ENCODE data around the gene GZMM.

DNA sequence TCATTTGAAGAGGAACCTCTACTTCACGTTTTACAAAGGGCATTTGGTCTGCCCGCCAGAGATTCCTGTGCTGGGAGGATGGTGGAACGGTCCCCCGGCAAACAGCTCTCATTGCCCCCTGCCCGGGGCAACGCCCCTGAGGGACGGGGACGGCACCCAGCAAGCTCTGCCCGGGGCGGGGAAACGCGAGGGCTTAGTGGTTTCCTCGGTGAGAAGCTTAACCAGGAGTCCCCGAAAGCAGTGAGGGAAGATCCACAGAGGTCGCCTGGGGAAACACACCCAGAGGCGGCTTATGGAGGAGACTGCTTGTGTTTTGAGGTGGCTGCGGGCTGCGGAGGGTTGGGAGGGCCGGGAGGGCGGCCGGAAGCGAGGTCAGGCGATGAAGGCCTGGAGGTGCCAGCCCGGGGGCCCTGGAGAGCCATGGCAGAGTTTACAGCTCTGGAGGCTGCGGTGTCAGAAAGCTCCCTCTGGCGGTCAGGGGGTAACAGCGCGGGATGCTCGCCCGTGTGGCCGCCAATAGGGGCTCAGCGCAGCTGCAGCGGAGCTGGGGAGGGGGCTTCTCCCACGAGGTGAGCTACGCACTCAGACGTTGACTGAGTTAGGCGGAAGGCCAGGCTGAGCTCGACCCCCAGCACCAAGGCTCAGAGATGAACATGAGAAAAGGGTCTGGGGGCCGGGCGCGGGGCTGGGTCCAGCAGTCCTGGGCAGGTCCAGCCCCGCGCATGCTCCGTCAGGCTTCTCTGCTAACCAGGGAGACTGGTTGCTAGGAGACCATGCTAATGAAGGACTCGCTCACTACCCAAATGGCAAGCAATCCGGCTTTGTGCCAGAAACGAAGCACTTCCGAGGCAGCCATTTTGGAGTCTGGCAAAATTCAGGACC, 37.2 kb upstream of the GZMM start:
- TF ChIP-seq POLR2A (IDR thresholded peaks at IDR 0.05): no peak
- TF ChIP-seq, protein P1, sequence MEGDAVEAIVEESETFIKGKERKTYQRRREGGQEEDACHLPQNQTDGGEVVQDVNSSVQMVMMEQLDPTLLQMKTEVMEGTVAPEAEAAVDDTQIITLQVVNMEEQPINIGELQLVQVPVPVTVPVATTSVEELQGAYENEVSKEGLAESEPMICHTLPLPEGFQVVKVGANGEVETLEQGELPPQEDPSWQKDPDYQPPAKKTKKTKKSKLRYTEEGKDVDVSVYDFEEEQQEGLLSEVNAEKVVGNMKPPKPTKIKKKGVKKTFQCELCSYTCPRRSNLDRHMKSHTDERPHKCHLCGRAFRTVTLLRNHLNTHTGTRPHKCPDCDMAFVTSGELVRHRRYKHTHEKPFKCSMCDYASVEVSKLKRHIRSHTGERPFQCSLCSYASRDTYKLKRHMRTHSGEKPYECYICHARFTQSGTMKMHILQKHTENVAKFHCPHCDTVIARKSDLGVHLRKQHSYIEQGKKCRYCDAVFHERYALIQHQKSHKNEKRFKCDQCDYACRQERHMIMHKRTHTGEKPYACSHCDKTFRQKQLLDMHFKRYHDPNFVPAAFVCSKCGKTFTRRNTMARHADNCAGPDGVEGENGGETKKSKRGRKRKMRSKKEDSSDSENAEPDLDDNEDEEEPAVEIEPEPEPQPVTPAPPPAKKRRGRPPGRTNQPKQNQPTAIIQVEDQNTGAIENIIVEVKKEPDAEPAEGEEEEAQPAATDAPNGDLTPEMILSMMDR (IDR thresholded peaks at IDR 0.05): peak; percentile 90 to 98 (median 98)

Measured in thyroid gland (tissue), 4 donors.